H9 (cell line): ENCODE measurements around the gene MAP3K9. TPM values are rescaled to one million over a fixed set of nuclear protein-coding genes. Genes with fewer than 3 reads are reported as not detected.

Experiments used
- DNase-seq: peaks from one replicate; pipeline ENCODE4 v3.0.0-alpha.2; 2017
- H2AFZ ChIP-seq: one replicate; pipeline ENCODE4 v1.6.1; 2013; ENCODE audit warnings: mild to moderate bottlenecking, low read length, control low read depth, moderate library complexity
- H2AK5ac ChIP-seq: 2 replicates; pipeline ENCODE4 v1.6.1; 2013; ENCODE audit warnings: low read length, control low read depth, mixed read lengths; ENCODE audit not compliant: insufficient read length
- H2BK120ac ChIP-seq: one replicate; pipeline ENCODE4 v1.6.1; 2013; ENCODE audit warnings: low read depth, mild to moderate bottlenecking, low read length, control low read depth, inconsistent platforms; ENCODE audit not compliant: poor library complexity, severe bottlenecking
- H2BK12ac ChIP-seq: 2 replicates; pipeline ENCODE4 v1.6.1; 2013; ENCODE audit warnings: low read length, control low read depth, mixed read lengths, low read depth; ENCODE audit not compliant: insufficient read length
- H2BK15ac ChIP-seq: 2 replicates; pipeline ENCODE4 v1.6.1; 2013; ENCODE audit warnings: low read depth, low read length, control low read depth
- H2BK20ac ChIP-seq: one replicate; pipeline ENCODE4 v1.6.1; 2013; ENCODE audit warnings: low read depth, mild to moderate bottlenecking, low read length, control low read depth, inconsistent platforms; ENCODE audit not compliant: poor library complexity, severe bottlenecking
- H2BK5ac ChIP-seq: 2 replicates; pipeline ENCODE4 v1.6.1; 2013; ENCODE audit warnings: low read length, control low read depth, mixed read lengths; ENCODE audit not compliant: insufficient read length
- H3K14ac ChIP-seq: 2 replicates; pipeline ENCODE4 v1.6.1; 2013; ENCODE audit warnings: low read length, control low read depth; ENCODE audit not compliant: insufficient read depth
- H3K18ac ChIP-seq: 2 replicates; pipeline ENCODE4 v1.6.1; 2013; ENCODE audit warnings: low read depth, mild to moderate bottlenecking, mixed read lengths, low read length, control low read depth; ENCODE audit not compliant: insufficient read length
- H3K23ac ChIP-seq: 2 replicates; pipeline ENCODE4 v1.6.1; 2013; ENCODE audit warnings: low read length, control low read depth, mixed read lengths, low read depth; ENCODE audit not compliant: insufficient read length
- H3K23me2 ChIP-seq: 2 replicates; pipeline ENCODE4 v1.6.1; 2013; ENCODE audit warnings: low read depth, mild to moderate bottlenecking, mixed read lengths, low read length, control low read depth; ENCODE audit not compliant: insufficient read length, poor library complexity, severe bottlenecking
- H3K27ac ChIP-seq: 2 replicates; pipeline ENCODE4 v1.5.1; 2013; ENCODE audit warnings: low read length, control low read depth, mixed read lengths, low read depth; ENCODE audit not compliant: insufficient read length
- H3K27me3 ChIP-seq: 2 replicates; pipeline ENCODE4 v1.6.1; 2013; ENCODE audit warnings: low read length, control low read depth, inconsistent platforms; ENCODE audit not compliant: insufficient read depth
- H3K4ac ChIP-seq: 2 replicates; pipeline ENCODE4 v1.6.1; 2013; ENCODE audit warnings: low read depth, mild to moderate bottlenecking, control low read depth, inconsistent platforms, low read length, moderate library complexity
- H3K4me1 ChIP-seq: 2 replicates; pipeline ENCODE4 v1.6.1; 2013; ENCODE audit warnings: low read length, control low read depth, inconsistent platforms; ENCODE audit not compliant: insufficient read depth
- H3K4me2 ChIP-seq: 2 replicates; pipeline ENCODE4 v1.6.1; 2013; ENCODE audit warnings: low read length, control low read depth, mixed read lengths; ENCODE audit not compliant: insufficient read length, insufficient read depth
- H3K56ac ChIP-seq: 2 replicates; pipeline ENCODE4 v1.6.1; 2013; ENCODE audit warnings: low read depth, mild to moderate bottlenecking, mixed read lengths, low read length, control low read depth; ENCODE audit not compliant: insufficient read length
- H3K79me1 ChIP-seq: 2 replicates; pipeline ENCODE4 v1.6.1; 2013; ENCODE audit warnings: low read depth, mild to moderate bottlenecking, moderate library complexity, low read length, control low read depth, inconsistent platforms; ENCODE audit not compliant: insufficient read depth, poor library complexity, severe bottlenecking
- H3K79me2 ChIP-seq: 2 replicates; pipeline ENCODE4 v1.6.1; 2013; ENCODE audit warnings: low read length, control low read depth, inconsistent platforms; ENCODE audit not compliant: insufficient read depth
- H3K9ac ChIP-seq: 2 replicates; pipeline ENCODE4 v1.6.1; 2013; ENCODE audit warnings: low read length, control low read depth, mixed read lengths; ENCODE audit not compliant: insufficient read length; ENCODE audit errors: extremely low read depth
- H3K9me3 ChIP-seq: one replicate; pipeline ENCODE4 v1.6.1; 2013; ENCODE audit warnings: low read depth, low read length, inconsistent platforms; ENCODE audit not compliant: control insufficient read depth
- H3T11ph ChIP-seq: one replicate; pipeline ENCODE4 v1.6.1; 2013; ENCODE audit warnings: mild to moderate bottlenecking, low read length, control low read depth, inconsistent platforms
- H4K20me1 ChIP-seq: one replicate; pipeline ENCODE4 v1.6.1; 2013; ENCODE audit not compliant: control insufficient read depth, insufficient read length, insufficient read depth
- H4K5ac ChIP-seq: 2 replicates; pipeline ENCODE4 v1.6.1; 2013; ENCODE audit warnings: low read depth, mild to moderate bottlenecking, mixed read lengths, low read length, control low read depth; ENCODE audit not compliant: insufficient read length
- H4K8ac ChIP-seq: replicated peaks from 2 replicates; pipeline ENCODE4 v1.6.1; 2013; ENCODE audit warnings: low read length, control low read depth, mixed read lengths, low read depth; ENCODE audit not compliant: insufficient read length
- H4K91ac ChIP-seq: 2 replicates; pipeline ENCODE4 v1.6.1; 2013; ENCODE audit warnings: low read depth, mild to moderate bottlenecking, moderate library complexity, mixed read lengths, low read length, control low read depth; ENCODE audit not compliant: insufficient read length
- H3K27ac Mint-ChIP-seq, 3 experiments: 2 replicates in 2 of 3; 3 replicates in 1 of 3; pipeline ENCODE4 v1.8.0; 2020 to 2021; ENCODE audit warnings: mixed read lengths in 3 of 3, mild to moderate bottlenecking in 1 of 3, moderate library complexity in 1 of 3
- H3K27me3 Mint-ChIP-seq: 2 replicates; pipeline ENCODE4 v1.8.0; 2021; ENCODE audit warnings: low read depth, mild to moderate bottlenecking, moderate library complexity, mixed read lengths
- H3K36me3 Mint-ChIP-seq, 3 experiments: 2 replicates in 2 of 3; 3 replicates in 1 of 3; pipeline ENCODE4 v1.8.0; 2020 to 2021; ENCODE audit warnings: low read depth in 3 of 3, mixed read lengths in 3 of 3; ENCODE audit not compliant: insufficient read depth in 1 of 3
- H3K4me1 Mint-ChIP-seq, 2 experiments: 2 replicates each; pipeline ENCODE4 v1.8.0; 2020; ENCODE audit warnings: mixed read lengths in 2 of 2
- H3K4me3 Mint-ChIP-seq, 2 experiments: 2 replicates in 1 of 2; 3 replicates in 1 of 2; pipeline ENCODE4 v1.8.0; 2020 to 2021; ENCODE audit warnings: mild to moderate bottlenecking in 2 of 2, mixed read lengths in 2 of 2, moderate library complexity in 1 of 2
- H3K9me3 Mint-ChIP-seq, 2 experiments: 2 replicates in 1 of 2; 3 replicates in 1 of 2; pipeline ENCODE4 v1.8.0; 2020; ENCODE audit warnings: mild to moderate bottlenecking in 2 of 2, mixed read lengths in 2 of 2, moderate library complexity in 1 of 2
- CTCF ChIP-seq: fragments of 200-600 bp; sonication (generic); conservative IDR thresholded peaks from 3 replicates; pipeline ENCODE4 v1.8.0; 2021; ENCODE audit warnings: antibody characterized with exemption, mild to moderate bottlenecking
- WGBS: extraction: QIAGEN DNeasy Blood & Tissue Kit; methylation state at CpG from one replicate; pipeline ENCODE4 v1.1.7; 2013; ENCODE audit warnings: missing lambda C conversion rate, low lambda C conversion rate, mixed read lengths; ENCODE audit not compliant: insufficient read length; ENCODE audit errors: extremely low coverage; 5-methylcytosine and 5-hydroxymethylcytosine counted together
- total RNA-seq: library from RNA; stranded (reverse); gene quantifications from 2 replicates; pipeline ENCODE4 v1.2.1, GENCODE V29; 2021

Gene MAP3K9
- total RNA-seq, 1 experiment from 2014 or later, result 20.0 TPM

GRCh38 chr14:70808416-70809224, 693 bp downstream of the MAP3K9 start:
- H2AK5ac ChIP-seq, result no peak overlapping the region
- H3K27me3 Mint-ChIP-seq, result no peaks in the 10 kb centered on the region
- peaks cover 13% of the 10 kb centered on the region for H3K23me2 ChIP-seq
- H3K79me2 ChIP-seq, result peaks cover 20% of the 10 kb centered on the region; the same call in 1 of the 2 replicates
- peaks cover 9% of the 10 kb centered on the region for H3K79me1 ChIP-seq
- H2AFZ ChIP-seq, result no peak overlapping the region
- no peak overlapping the region for H3K27ac ChIP-seq
- no peak overlapping the region for H4K8ac ChIP-seq
- H3K27me3 ChIP-seq, result no peaks in the 10 kb centered on the region
- H4K5ac ChIP-seq, result no peak overlapping the region
- no peak overlapping the region; the same call in 1 of the 2 replicates for H2BK15ac ChIP-seq
- no peaks in the 10 kb centered on the region for H3K9me3 ChIP-seq
- peak overlapping the region; percentile 73 for H3K14ac ChIP-seq
- TF ChIP-seq CTCF, result no peak
- peak overlapping the region; percentile 61 for H3K18ac ChIP-seq
- peak; percentile 67 for DNase-seq
- peak overlapping the region; percentile 93 for H3K4me2 ChIP-seq
- 0 out of 7 replicates have a peak overlapping the region, but pooled peaks of 1 of the 3 experiments have one; percentile 57 for H3K27ac Mint-ChIP-seq
- H3K4me1 ChIP-seq, result peaks cover 4% of the 10 kb centered on the region; the same call in 1 of the 2 replicates
- no peak overlapping the region for H2BK12ac ChIP-seq
- H3K56ac ChIP-seq, result no peak overlapping the region
- H4K20me1 ChIP-seq, result no peaks in the 10 kb centered on the region
- no peak overlapping the region for H4K91ac ChIP-seq
- peak overlapping the region; percentile 46 for H3K9ac ChIP-seq
- H3K4ac ChIP-seq, result no peak overlapping the region
- no peak overlapping the region for H2BK120ac ChIP-seq
- peaks cover under 1 to 4% (median 4%) of the 10 kb centered on the region in 3 experiments; a peak in 2 of 7 replicates for H3K36me3 Mint-ChIP-seq
- H2BK5ac ChIP-seq, result no peak overlapping the region
- peaks cover 19 to 24% of the 10 kb centered on the region in 2 experiments for H3K4me1 Mint-ChIP-seq
- H3K4me3 Mint-ChIP-seq, result peak overlapping the region in 1 of 2 experiments; percentile 89; a peak in 4 of 5 replicates
- no peak overlapping the region for H3K23ac ChIP-seq
- H3T11ph ChIP-seq, result no peak overlapping the region
- H2BK20ac ChIP-seq, result no peak overlapping the region
- H3K9me3 Mint-ChIP-seq, result no peaks in the 10 kb centered on the region
- WGBS, result no CpG with 5 or more reads among the region's 77 CpGs
